ENCODE data around the gene ANKRD12. TPM values are rescaled to one million over a fixed set of nuclear protein-coding genes. Genes with fewer than 3 reads are reported as not detected.
"Not testable (repeated sequence)": the region's sequence is repeated elsewhere in the genome, so short reads cannot be mapped to it uniquely, and the experiment has no call there.

ANKRD12 gene
- total RNA-seq, 4 donors from 2014 or later = 39.9 to 172 (median 58.9) TPM

GRCh38 chr18:9092665-9093064, 43.9 kb upstream of the ANKRD12 start:
- Histone ChIP-seq H3K27ac (no peak overlapping the region), H3K27me3 (no peaks in the 10 kb centered on the region), H3K4me3 (no peak overlapping the region), H3K36me3 (no peaks in the 10 kb centered on the region), H3K4me1 (peaks cover 0 to 11% (median 4%) of the 10 kb centered on the region in 4 donors), H3K9me3 (no peaks in the 10 kb centered on the region)
- TF ChIP-seq, protein P1, sequence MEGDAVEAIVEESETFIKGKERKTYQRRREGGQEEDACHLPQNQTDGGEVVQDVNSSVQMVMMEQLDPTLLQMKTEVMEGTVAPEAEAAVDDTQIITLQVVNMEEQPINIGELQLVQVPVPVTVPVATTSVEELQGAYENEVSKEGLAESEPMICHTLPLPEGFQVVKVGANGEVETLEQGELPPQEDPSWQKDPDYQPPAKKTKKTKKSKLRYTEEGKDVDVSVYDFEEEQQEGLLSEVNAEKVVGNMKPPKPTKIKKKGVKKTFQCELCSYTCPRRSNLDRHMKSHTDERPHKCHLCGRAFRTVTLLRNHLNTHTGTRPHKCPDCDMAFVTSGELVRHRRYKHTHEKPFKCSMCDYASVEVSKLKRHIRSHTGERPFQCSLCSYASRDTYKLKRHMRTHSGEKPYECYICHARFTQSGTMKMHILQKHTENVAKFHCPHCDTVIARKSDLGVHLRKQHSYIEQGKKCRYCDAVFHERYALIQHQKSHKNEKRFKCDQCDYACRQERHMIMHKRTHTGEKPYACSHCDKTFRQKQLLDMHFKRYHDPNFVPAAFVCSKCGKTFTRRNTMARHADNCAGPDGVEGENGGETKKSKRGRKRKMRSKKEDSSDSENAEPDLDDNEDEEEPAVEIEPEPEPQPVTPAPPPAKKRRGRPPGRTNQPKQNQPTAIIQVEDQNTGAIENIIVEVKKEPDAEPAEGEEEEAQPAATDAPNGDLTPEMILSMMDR (IDR thresholded peaks at IDR 0.05) = no peak
- TF ChIP-seq POLR2A (IDR thresholded peaks at IDR 0.05) = no peak
- no peak for DNase-seq

DNA sequence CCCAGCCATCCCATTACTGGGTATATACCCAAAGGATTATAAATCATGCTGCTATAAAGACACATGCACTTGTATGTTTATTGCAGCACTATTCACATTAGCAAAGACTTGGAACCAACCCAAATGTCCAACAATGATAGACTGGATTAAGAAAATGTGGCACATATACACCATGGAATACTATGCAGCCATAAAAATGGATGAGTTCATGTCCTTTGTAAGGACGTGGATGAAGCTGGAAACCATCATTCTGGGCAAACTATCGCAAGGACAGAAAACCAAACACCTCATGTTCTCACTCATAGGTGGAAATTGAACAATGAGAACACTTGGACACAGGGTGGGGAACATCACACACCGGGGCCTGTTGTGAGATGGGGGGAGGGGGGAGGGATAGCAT, 43.5 kb upstream of the ANKRD12 start:
- H3K4me1 ChIP-seq = peaks cover 0 to 11% (median 4%) of the 10 kb centered on the region in 4 donors
- not testable (repeated sequence) for DNase-seq, H3K27me3 ChIP-seq, H3K4me3 ChIP-seq, H3K36me3 ChIP-seq, H3K27ac ChIP-seq, H3K9me3 ChIP-seq

GRCh38 chr18:9094307-9095226, 42.0 kb upstream of the ANKRD12 start:
- TF ChIP-seq, protein P1 (IDR thresholded peaks at IDR 0.05) = no peak
- no peak for TF ChIP-seq POLR2A (IDR thresholded peaks at IDR 0.05)
- H3K9me3 ChIP-seq = no peaks in the 10 kb centered on the region
- DNase-seq = no peak

DNA sequence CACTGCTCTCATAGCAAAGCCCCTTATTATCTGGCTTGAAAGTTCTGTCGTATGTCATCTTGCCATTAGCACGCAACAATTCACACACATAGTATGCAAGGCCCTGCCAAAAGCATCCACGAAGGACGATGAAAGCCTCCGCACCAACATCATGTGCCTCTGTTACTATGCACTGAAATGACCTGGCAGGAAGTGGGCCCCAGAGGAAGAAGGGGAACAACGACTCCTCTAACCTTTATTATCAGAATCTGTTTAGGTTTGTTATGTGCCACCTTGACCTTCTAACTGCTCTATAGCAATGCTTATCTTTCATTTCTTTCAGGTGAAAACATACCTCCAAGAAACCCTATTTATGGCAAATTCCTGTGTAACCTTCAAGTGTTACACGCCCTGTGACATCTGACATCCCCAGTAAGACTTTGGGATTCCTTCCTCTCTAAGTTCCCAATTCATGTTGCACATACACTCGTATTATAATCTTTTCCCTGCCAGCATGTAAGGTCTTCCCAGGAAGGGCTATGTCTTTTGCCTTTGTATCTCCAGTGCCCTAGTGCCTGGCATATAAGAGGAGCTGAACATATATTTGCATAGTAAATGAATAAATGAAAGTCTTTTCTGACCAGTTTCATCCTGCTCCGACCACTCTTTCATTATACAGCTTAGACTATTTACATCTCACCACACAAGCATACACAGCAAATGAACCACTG, 41.1 kb upstream of the ANKRD12 start:
- DNase-seq = peak in 2 of 3 donors; percentile 76 to 81
- Histone ChIP-seq H3K27ac (peak overlapping the region; percentile 59 to 71 (median 62)), H3K36me3 (no peaks in the 10 kb centered on the region), H3K27me3 (no peaks in the 10 kb centered on the region), H3K4me1 (peaks cover 0 to 11% (median 4%) of the 10 kb centered on the region in 4 donors), H3K9me3 (no peaks in the 10 kb centered on the region), H3K4me3 (no peak overlapping the region)
- no peak for TF ChIP-seq POLR2A (IDR thresholded peaks at IDR 0.05)
- TF ChIP-seq, protein P1 (IDR thresholded peaks at IDR 0.05) = no peak

More at GRCh38 chr18:9094307-9095226, 42.0 kb upstream of the ANKRD12 start:
- H3K36me3 ChIP-seq = no peaks in the 10 kb centered on the region
- H3K27me3 ChIP-seq = no peaks in the 10 kb centered on the region
- H3K4me1 ChIP-seq = peaks cover 0 to 11% (median 4%) of the 10 kb centered on the region in 4 donors
- peak overlapping the region; percentile 59 to 71 (median 62) for H3K27ac ChIP-seq
- H3K4me3 ChIP-seq = no peak overlapping the region

- H3K36me3 ChIP-seq = no peaks in the 10 kb centered on the region
- H3K4me1 ChIP-seq = peaks cover 0 to 11% (median 4%) of the 10 kb centered on the region in 4 donors
- no peaks in the 10 kb centered on the region for H3K27me3 ChIP-seq
- H3K4me3 ChIP-seq = no peak overlapping the region
- no peak for DNase-seq
- TF ChIP-seq POLR2A (IDR thresholded peaks at IDR 0.05) = no peak
- TF ChIP-seq, protein P1 (IDR thresholded peaks at IDR 0.05) = no peak
- H3K9me3 ChIP-seq = no peaks in the 10 kb centered on the region
- peak overlapping the region; percentile 59 to 71 (median 62) for H3K27ac ChIP-seq
These were observed 40.6 kb upstream of the ANKRD12 start for GRCh38 chr18:9096007-9096371.

DNA sequence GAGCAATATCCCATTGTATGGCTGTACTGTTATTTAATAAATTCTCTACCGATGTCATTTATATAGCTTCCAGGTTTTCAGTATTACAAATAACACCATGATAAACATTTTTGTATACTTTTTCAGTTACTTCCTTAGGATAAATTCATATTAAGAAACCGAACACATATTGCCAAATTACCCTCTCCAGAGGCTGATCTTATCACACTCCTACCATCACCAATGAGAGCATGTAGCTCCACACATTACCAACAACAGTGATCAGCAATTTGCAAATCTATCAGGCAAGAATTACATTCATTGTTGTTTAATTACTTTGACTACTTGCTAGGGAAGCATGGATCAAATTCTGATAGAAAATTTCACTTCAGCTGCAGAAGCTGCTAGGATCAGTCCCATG, 39.9 kb upstream of the ANKRD12 start:
- Histone ChIP-seq H3K9me3 (no peaks in the 10 kb centered on the region), H3K4me1 (peaks cover 0 to 11% (median 4%) of the 10 kb centered on the region in 4 donors), H3K36me3 (no peaks in the 10 kb centered on the region), H3K27me3 (no peaks in the 10 kb centered on the region), H3K4me3 (no peak overlapping the region), H3K27ac (no peak overlapping the region)
- TF ChIP-seq POLR2A (IDR thresholded peaks at IDR 0.05) = no peak
- TF ChIP-seq, protein P1 (IDR thresholded peaks at IDR 0.05) = no peak
- no peak for DNase-seq

Measured in Peyer's patch (tissue), 4 donors.